ENCODE measurements around the gene MCF2L2. TPM values are rescaled to one million over a fixed set of nuclear protein-coding genes. Genes with fewer than 3 reads are reported as not detected.

Gene MCF2L2
- polyA plus RNA-seq, 3 donors = 0.37 to 0.78 (median 0.71) TPM

DNA sequence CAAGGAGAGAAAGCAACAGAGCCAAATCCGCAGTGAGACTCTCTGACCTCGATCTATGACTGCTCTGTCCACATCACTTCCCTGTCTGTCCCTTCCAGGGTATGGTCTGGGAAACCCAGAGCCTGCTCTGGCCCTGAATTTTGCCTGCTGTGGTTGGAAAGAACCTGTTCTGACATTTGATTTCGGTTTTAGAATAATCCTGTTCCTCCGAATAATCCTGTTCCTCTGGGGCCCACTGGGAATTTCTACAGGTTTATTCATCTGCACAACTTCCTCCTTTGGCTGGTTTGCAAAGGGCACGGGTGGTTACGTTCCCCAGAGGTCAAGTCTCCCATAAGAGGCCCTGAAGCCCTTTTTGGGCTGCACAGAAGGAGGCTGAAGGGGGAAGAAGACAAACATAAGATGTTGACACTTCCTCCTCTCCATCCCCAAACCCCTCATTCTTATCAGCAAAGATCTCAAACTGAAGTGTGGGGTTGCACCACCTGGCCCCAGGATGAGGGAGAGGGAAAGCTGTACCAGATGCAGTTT is 276.5 kb downstream of the MCF2L2 start:
- no peak for DNase-seq (ENCODE audit: low read depth in 3 of 3, low spot score in 2 of 3)

DNA sequence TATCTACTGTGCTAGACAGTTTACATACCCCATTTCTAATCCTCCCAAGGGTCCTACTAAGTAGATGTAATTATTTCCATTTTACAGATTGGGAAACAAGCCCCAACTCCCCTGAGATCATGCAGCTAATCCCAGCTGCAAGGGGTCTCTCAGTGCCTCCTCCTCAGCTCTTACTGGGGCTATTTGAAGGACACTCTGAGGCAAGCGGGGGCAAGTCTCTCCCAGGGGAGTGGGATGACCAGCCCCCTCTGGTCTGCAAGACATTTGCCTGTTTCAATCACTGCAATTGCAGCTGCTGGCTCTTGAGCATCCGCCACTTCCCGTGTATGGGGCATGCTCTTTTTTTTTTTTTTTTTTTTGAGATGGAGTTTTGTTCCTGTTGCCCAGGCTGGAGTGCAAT is 277.3 kb downstream of the MCF2L2 start:
- DNase-seq (ENCODE audit: low read depth in 3 of 3, low spot score in 2 of 3) = no peak

DNA sequence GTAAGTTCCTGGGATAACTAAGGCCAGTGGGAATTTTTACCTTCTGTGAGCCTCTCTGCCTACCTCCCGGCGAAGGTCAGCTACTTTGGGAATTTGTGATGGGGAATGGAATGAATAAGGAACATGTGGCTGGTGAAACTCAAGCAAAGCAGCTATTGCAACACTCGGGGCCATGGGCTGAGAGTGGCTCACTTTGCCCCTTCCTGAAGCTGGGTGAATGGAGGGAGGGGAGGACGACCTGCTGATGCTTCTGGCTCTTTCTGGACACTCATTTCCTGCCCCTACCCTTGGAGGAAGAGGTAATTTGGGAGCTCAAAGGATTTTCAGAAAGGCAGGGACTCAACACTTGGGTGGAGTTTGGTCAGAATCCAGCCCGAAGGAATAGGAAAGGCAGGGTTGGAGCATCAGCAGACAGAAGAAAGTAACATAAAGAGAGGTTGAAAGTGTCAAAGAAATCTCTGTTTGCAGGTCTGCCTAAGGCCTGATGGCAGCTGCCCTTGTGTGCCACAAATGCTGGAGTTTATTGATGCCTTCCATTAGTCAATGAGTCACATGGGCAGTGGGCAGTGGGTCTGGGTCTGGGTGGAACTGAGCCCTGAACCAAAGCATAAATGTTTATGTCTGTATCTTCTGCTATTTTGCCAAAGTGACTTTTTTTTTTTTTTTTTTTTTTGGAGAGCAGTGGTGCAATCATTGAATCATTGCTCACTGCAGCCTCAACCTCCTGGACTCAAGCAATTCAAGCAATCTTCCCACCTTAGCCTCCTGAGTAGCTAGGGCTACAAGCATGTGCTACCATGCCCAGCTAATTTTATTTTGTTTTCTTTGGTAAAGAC is 278.3 kb downstream of the MCF2L2 start:
- no peak for DNase-seq (ENCODE audit: low read depth in 3 of 3, low spot score in 2 of 3)

DNA sequence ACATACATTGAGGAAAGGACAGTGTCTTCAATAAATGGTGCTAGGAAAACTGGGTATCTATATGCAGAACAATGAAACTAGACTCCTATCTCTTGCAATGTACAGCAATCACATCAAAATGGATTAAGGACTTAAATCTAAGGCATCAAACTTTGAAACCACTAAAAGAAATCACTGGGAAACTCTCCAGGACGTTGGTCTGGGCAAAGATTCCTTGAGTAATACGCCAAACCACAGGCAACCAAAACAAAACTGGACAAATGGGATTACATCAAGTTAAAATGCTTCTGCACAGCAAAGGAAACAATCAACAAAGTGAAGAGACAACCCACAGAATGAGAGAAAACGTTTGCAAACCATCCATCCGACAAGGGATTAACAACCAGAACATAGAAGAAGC is 280.4 kb downstream of the MCF2L2 start:
- DNase-seq (ENCODE audit: low read depth in 3 of 3, low spot score in 2 of 3) = no peak

DNA sequence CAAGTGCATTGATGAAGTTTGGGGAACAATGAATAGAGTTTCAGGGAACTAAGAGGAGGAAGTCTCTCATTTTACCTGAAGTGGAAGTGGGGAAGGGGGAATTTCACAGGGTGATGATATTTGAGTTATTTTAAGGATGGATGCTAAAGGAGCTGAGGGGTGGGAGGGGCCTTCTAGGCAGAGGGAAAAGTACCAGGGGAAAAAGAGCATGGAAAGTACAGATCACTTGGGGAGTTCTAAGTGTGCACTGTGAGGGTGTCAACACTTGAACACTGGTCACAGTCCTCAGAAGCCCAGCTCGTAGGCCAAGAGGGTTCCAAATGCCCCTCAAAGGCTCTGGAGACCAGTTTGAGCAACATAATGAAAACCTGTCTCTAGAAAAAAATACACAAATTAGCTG is 284.1 kb downstream of the MCF2L2 start:
- no peak for DNase-seq (ENCODE audit: low read depth in 3 of 3, low spot score in 2 of 3)

DNA sequence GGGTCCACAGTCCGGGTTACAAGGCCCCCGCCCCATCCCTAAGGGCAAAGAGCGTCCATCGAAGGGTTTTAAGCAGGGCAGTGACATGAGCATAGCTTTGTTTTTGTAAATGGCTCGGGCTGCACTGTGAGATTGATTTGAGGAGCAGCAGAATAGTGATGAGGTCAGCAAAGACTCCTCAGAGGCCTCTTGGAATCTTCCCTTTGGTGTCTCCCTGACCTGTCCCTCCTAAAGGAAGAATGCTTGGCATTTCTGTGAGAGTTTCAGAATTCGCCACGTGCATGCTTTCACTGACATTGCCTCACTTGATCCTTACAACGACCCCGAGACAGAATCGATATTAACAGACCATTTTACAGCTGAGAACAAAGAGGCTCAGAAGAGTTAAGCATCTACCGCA is 286.2 kb downstream of the MCF2L2 start:
- DNase-seq (ENCODE audit: low read depth in 3 of 3, low spot score in 2 of 3) = no peak

DNA sequence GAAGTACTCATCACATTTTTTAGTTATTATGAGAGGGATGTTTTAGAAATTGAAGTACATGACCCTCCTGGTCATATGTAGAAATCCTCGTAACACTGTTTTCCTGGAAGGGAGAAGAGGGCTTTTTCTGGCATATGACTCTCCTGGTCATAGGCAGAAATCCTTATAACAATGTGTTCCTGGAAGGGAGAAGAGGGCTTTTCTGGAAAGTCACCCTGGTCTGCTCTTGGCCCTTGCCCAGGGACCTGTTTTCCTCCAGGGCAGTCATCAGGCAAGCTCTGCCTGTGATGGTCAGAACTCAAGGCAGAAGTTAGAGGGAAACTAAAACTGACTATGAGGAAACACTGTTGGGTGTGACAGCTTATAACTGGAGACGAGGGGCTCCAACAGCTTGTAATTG is 293.6 kb downstream of the MCF2L2 start:
- DNase-seq (ENCODE audit: low read depth in 3 of 3, low spot score in 2 of 3) = no peak

DNA sequence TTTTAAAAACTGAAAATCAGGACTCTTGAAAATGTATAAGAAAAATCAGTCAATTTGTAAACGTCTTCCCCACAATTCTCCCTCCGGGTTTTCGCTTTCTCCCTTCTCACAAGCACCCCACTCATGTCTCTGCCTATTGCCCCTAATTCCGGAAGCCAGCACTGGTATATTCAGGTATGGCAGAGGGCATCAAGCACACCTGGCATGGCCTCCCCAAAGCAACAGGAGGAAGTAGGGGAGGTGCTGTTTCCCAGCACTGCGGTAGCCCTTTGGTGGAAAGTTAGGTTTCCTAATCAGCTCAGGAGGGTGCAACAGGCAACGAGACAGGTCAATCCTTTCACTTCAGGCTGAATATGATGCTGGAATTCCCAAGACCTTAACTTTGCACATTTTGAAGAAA is 296.0 kb downstream of the MCF2L2 start:
- DNase-seq (ENCODE audit: low read depth in 3 of 3, low spot score in 2 of 3) = no peak

DNA sequence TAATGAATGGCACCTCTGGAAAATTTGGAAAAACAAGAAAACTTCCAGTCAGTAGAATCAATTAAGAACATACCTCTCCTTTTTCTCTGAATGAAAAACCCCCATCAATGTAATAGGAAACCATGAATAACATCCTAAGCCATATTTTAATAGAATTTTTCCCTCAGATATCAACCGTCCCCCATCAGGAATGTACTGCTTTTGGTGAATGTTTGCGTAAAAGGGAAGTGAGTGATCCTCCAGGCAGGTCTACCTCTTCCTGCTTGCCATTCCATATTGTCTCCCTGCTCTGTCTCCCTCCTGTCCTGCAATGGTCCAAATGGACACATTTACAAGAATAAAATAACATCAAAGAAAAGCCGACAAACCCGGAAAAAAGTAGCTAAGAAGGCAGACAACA is 296.7 kb downstream of the MCF2L2 start:
- no peak for DNase-seq (ENCODE audit: low read depth in 3 of 3, low spot score in 2 of 3)

DNA sequence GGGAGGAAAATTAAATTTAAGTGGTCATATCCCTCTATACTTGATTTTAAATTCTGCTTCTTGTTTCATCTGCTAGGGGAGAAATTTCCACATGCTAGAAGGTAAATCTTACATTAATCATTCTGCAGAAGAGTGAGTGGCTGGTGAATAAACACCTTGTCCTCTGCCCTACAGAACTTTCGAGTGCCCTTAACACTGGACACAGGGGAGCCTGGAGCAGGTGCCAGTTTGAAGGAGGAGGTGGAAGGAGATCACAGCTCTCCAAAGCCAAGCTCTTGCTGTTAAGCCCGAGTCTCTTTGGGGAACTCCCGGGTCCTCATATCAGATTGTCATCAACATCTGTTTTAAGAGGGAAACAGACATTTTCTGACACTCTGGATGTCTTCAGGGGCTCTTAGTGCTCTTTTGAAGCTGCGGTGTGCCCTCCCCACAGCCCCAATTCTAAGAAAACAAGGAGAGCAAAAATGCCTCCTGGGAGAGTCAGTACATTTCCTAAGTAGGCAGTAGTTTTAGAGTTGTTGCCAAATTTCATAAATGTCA is 297.2 kb downstream of the MCF2L2 start:
- DNase-seq (ENCODE audit: low read depth in 3 of 3, low spot score in 2 of 3) = no peak

DNA sequence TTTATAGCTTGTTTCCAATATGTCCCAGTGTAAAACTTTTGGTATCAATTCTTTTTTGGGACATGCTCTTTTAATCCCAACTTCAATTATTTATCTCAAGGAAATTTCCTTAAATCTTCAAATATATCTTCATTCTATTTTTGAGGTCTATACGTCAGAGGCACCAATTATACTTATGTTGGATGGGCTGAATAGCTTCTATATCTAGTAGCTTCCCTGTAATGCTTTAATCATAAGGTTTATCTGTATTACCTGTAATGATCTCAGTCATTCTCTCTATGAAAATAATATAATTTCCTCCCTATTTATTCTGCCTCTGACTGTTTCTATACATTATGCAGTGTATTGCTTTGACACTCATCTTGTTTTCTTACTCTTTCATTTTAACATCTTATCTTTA is 299.2 kb downstream of the MCF2L2 start:
- no peak for DNase-seq (ENCODE audit: low read depth in 3 of 3, low spot score in 2 of 3)

DNA sequence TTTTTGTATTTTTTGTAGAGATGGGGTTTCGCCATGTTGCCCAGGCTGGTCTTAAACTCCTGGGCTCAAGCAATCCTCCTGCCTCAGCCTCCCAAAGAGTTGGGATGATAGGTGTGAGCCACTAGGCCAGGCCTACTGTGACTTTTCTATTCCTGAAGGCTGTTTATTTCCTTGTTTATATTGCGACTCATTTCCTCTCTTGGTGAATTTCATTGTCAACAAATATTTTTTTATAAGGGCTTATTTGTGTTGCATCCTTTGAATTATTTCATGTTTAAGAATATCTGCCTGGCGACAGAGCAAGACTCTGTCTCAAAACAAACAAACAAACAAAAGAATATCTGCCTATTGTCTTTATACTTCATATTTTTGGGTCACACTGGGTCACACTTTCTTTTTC is 299.7 kb downstream of the MCF2L2 start:
- DNase-seq (ENCODE audit: low read depth in 3 of 3, low spot score in 2 of 3) = no peak

Other genes starting within 250 kb of the MCF2L2 start
- gene B3GNT5, start 175.4 kb downstream of the MCF2L2 start, polyA plus RNA-seq (ENCODE audit: insufficient read length in 3 of 3) = 10 to 100 TPM; 23.8 to 24.9 (median 24.5) TPM
- 1 to 10 TPM in 2 of 3 donors, under 1 TPM in 1; 0.94 to 1.2 (median 1.2) TPM for gene KLHL6, start 127.1 kb upstream of the MCF2L2 start, polyA plus RNA-seq (ENCODE audit: insufficient read length in 3 of 3)
- gene KLHL24, start 207.0 kb upstream of the MCF2L2 start, polyA plus RNA-seq (ENCODE audit: insufficient read length in 3 of 3) = 10 to 100 TPM; 48.2 to 51.9 (median 49.9) TPM